Panc1 (cell line): ENCODE measurements around the gene SH3BP5. TPM values are rescaled to one million over a fixed set of nuclear protein-coding genes. Genes with fewer than 3 reads are reported as not detected.

Experiments used
- ATAC-seq: fragments of 200-7000 bp; cut with Tn5 transposase; 2 replicates; pipeline ENCODE4 v1.9.1; 2020; ENCODE audit warnings: mild to moderate bottlenecking, moderate library complexity
- BruUV-seq: library from RNA; stranded (reverse); fragments of 400-500 nt; replicated peaks from 2 replicates; lab custom pipeline; 2021; lab: Mats Ljungman, UMichigan
- CTCF ChIA-PET: fragments of 300-600 bp; sonication (Branson Sonifier 250); formaldehyde crosslinking; loops from one replicate; lab custom pipeline; 2022; ENCODE audit warnings: antibody characterized with exemption; lab: Charles Lee
- POLR2A ChIA-PET: fragments of 300-600 bp; sonication (Branson Sonifier 250); formaldehyde crosslinking; loops from one replicate; lab custom pipeline; 2022; ENCODE audit warnings: antibody characterized with exemption; lab: Charles Lee
- DNase-seq: peaks from one replicate; pipeline ENCODE4 v3.0.0-alpha.2; 2010; ENCODE audit warnings: low read depth, low spot score
- H3K27ac ChIP-seq: 2 replicates; pipeline ENCODE4 v1.5.1; 2011; ENCODE audit warnings: mild to moderate bottlenecking, low read length, inconsistent platforms
- H3K27me3 ChIP-seq: fragments of 200-500 bp; sonication (Bioruptor generic); 2 replicates; pipeline ENCODE4 v1.6.0; 2014; ENCODE audit warnings: low read length, inconsistent platforms; ENCODE audit not compliant: control insufficient read depth, insufficient read depth
- H3K36me3 ChIP-seq: fragments of 200-500 bp; sonication (Bioruptor generic); 2 replicates; pipeline ENCODE4 v1.5.1; 2014; ENCODE audit warnings: inconsistent platforms, mild to moderate bottlenecking, low read length, moderate library complexity; ENCODE audit not compliant: control insufficient read depth, insufficient read depth
- H3K4me1 ChIP-seq: 2 replicates; pipeline ENCODE4 v1.5.1; 2011; ENCODE audit warnings: inconsistent platforms, mild to moderate bottlenecking, low read length, moderate library complexity; ENCODE audit not compliant: control insufficient read depth, insufficient read depth
- H3K4me3 ChIP-seq, 2 experiments: 2 replicates each; pipeline ENCODE4 v1.5.1; 2011 to 2012; ENCODE audit warnings: low read depth in 2 of 2, low read length in 2 of 2, mild to moderate bottlenecking in 2 of 2, inconsistent platforms in 1 of 2, moderate library complexity in 1 of 2
- H3K9me3 ChIP-seq: fragments of 200-500 bp; sonication (Bioruptor generic); 2 replicates; pipeline ENCODE4 v1.5.1; 2014; ENCODE audit warnings: low read depth, mild to moderate bottlenecking, inconsistent platforms, low read length, moderate library complexity; ENCODE audit not compliant: control insufficient read depth, insufficient read depth
- POLR2AphosphoS5 ChIP-seq: IDR thresholded peaks from 2 replicates; pipeline ENCODE4 v1.6.1; 2012; ENCODE audit warnings: mild to moderate bottlenecking, low read depth, low read length, moderate library complexity
- SIN3A ChIP-seq: IDR thresholded peaks from 2 replicates; pipeline ENCODE4 v1.6.1; 2012; ENCODE audit warnings: low read depth, mild to moderate bottlenecking, low read length, moderate library complexity, borderline replicate concordance; ENCODE audit not compliant: insufficient read depth
- TCF7L2 ChIP-seq: IDR thresholded peaks from 2 replicates; pipeline ENCODE4 v1.6.1; 2011; ENCODE audit warnings: mild to moderate bottlenecking, low read depth, low read length, inconsistent platforms
- in situ Hi-C: cut with HindIII; loops from 2 replicates; pipeline ENCODE4 v1.10.0; 2016; ENCODE audit warnings: low sequenced_read_pairs, low pct_unique_long_range_greater_than_20kb
- intact Hi-C: fragments of 100-400 bp; cut with micrococcal nuclease; formaldehyde crosslinking; loops from one replicate; pipeline ENCODE4 v1.10.0; 2022; ENCODE audit not compliant: unreplicated experiment
- total RNA-seq: library from RNA; stranded (reverse); gene quantifications from one replicate; pipeline ENCODE4 v1.2.1, GENCODE V29; 2021; ENCODE audit not compliant: unreplicated experiment
- TF ChIP-seq, protein P1 (sequence below): fragments of 450-650 bp; IDR thresholded peaks from 2 replicates; pipeline ENCODE4 v1.5.1; 2017; ENCODE audit warnings: mild to moderate bottlenecking
- TF ChIP-seq, protein P2 (sequence below), 2 experiments: IDR thresholded peaks; 2 replicates each; pipeline ENCODE4 v1.6.1; 2011 to 2012; ENCODE audit warnings: low read depth in 2 of 2, control low read depth in 1 of 2, low read length in 1 of 2, mild to moderate bottlenecking in 1 of 2, moderate library complexity in 1 of 2; ENCODE audit not compliant: insufficient read depth in 1 of 2

Gene SH3BP5
- total RNA-seq, 1 experiment from 2014 or later = 12.0 TPM

DNA sequence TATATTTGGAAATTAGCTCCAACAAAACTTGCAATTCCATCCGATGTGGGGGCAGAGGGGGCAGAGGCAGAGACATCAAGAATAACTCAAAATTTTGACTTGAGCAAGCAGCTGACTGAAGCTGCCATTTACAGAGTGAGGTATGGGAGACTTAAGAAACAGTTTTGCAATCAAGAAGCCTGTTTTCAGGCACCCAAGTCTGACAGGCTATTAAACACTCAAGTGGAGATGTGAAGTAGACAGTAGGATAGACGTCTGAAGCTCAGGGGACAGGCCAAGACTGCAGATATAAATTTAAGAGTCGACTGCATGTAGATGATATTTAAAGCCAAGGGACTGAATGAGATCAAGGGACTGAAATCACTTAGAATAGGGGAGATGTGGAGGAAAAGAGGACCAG, 9.9 kb upstream of the SH3BP5 start:
- TF ChIP-seq SIN3A = no peak
- TF ChIP-seq, protein P1, sequence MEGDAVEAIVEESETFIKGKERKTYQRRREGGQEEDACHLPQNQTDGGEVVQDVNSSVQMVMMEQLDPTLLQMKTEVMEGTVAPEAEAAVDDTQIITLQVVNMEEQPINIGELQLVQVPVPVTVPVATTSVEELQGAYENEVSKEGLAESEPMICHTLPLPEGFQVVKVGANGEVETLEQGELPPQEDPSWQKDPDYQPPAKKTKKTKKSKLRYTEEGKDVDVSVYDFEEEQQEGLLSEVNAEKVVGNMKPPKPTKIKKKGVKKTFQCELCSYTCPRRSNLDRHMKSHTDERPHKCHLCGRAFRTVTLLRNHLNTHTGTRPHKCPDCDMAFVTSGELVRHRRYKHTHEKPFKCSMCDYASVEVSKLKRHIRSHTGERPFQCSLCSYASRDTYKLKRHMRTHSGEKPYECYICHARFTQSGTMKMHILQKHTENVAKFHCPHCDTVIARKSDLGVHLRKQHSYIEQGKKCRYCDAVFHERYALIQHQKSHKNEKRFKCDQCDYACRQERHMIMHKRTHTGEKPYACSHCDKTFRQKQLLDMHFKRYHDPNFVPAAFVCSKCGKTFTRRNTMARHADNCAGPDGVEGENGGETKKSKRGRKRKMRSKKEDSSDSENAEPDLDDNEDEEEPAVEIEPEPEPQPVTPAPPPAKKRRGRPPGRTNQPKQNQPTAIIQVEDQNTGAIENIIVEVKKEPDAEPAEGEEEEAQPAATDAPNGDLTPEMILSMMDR = no peak
- no peak for TF ChIP-seq TCF7L2
- TF ChIP-seq POLR2AphosphoS5 = no peak
- TF ChIP-seq, protein P2, sequence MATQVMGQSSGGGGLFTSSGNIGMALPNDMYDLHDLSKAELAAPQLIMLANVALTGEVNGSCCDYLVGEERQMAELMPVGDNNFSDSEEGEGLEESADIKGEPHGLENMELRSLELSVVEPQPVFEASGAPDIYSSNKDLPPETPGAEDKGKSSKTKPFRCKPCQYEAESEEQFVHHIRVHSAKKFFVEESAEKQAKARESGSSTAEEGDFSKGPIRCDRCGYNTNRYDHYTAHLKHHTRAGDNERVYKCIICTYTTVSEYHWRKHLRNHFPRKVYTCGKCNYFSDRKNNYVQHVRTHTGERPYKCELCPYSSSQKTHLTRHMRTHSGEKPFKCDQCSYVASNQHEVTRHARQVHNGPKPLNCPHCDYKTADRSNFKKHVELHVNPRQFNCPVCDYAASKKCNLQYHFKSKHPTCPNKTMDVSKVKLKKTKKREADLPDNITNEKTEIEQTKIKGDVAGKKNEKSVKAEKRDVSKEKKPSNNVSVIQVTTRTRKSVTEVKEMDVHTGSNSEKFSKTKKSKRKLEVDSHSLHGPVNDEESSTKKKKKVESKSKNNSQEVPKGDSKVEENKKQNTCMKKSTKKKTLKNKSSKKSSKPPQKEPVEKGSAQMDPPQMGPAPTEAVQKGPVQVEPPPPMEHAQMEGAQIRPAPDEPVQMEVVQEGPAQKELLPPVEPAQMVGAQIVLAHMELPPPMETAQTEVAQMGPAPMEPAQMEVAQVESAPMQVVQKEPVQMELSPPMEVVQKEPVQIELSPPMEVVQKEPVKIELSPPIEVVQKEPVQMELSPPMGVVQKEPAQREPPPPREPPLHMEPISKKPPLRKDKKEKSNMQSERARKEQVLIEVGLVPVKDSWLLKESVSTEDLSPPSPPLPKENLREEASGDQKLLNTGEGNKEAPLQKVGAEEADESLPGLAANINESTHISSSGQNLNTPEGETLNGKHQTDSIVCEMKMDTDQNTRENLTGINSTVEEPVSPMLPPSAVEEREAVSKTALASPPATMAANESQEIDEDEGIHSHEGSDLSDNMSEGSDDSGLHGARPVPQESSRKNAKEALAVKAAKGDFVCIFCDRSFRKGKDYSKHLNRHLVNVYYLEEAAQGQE (IDR thresholded peaks at IDR 0.05; ENCODE audit: insufficient read depth in 1 of 2, low read depth in 2 of 2, low read length in 1 of 2) = no peak
- BruUV-seq = no TSS peak

DNA sequence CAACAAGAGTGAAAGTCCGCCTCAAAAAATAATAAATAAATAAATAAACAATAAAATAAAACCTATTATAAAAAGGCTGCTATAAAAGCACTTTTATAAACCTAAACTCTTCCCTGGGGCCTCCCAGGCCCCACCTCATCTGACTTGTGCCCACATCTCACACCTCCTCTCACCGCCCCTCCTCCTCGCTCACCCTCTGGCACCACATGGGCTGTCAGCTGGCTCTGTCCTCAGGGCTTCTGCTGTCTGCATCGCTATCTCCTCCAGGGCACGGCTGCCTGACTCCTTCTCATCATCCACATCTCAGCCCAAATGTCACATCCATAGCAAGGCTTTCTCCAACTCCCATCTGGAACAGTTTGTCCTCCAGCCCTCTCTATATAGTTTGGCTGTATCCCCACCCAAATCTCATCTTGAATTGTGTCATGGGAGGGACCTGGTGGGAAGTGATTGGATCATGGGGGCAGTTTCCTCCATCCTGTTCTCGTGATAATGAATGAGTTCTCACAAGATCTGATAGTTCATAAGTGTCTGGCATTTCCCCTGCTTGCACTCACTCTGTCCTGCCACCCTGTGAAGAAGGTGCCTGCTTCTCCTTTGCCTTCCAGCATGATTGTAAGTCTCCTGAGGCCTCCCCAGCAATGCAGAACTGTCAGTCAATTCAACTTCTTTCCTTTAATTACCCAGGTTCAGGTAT, 8.8 kb upstream of the SH3BP5 start:
- BruUV-seq = no TSS peak
- H3K9me3 ChIP-seq = no peaks in the 10 kb centered on the region
- no peak overlapping the region for H3K4me3 ChIP-seq
- TF ChIP-seq SIN3A = no peak
- TF ChIP-seq, protein P1 = no peak
- TF ChIP-seq TCF7L2 = no peak
- TF ChIP-seq, protein P2 (IDR thresholded peaks at IDR 0.05; ENCODE audit: insufficient read depth in 1 of 2, low read depth in 2 of 2, low read length in 1 of 2) = no peak
- CTCF ChIA-PET = no interaction called here
- ATAC-seq (no peak), DNase-seq (no peak)
- intact Hi-C loops = no loop called here
- H3K36me3 ChIP-seq = no peaks in the 10 kb centered on the region
- H3K27ac ChIP-seq = no peak overlapping the region
- no peaks in the 10 kb centered on the region for H3K27me3 ChIP-seq
- in situ Hi-C loops = no loop called here
- POLR2A ChIA-PET = interaction anchor here (0.6 kb wide), 1 partner anchor 373 kb away, joined by 13 read pairs; no protein-coding TSS in a partner anchor
- H3K4me1 ChIP-seq = no peaks in the 10 kb centered on the region

More for the DNA sequence above, 9.9 kb upstream of the SH3BP5 start:
- H3K4me3 ChIP-seq = no peak overlapping the region
- no peaks in the 10 kb centered on the region for H3K36me3 ChIP-seq
- no peak for DNase-seq
- H3K27me3 ChIP-seq = no peaks in the 10 kb centered on the region
- no peaks in the 10 kb centered on the region for H3K4me1 ChIP-seq
- H3K9me3 ChIP-seq = no peaks in the 10 kb centered on the region
- POLR2A ChIA-PET = no interaction called here
- CTCF ChIA-PET = no interaction called here
- in situ Hi-C loops (no loop called here), intact Hi-C loops (no loop called here)
- H3K27ac ChIP-seq = no peak overlapping the region
- no peak for ATAC-seq
